Kidney (tissue), 14 donors: Measurements from ENCODE around the gene ELAVL2. TPM values are rescaled to one million over a fixed set of nuclear protein-coding genes. Genes with fewer than 3 reads are reported as not detected.

Experiments
- DNase-seq, 5 donors: peaks; one replicate each; pipeline ENCODE4 v3.0.0-alpha.2; 2013 to 2020
- FAIRE-seq: peaks from 2 replicates; lab custom pipeline; 2012; peaks lifted over from hg19 to GRCh38; lab: Jason Lieb, UNC
- H3K27ac ChIP-seq, 2 donors: one replicate each; pipeline ENCODE4 v1.7.0; 2013; ENCODE audit warnings: low read depth in 2 of 2, low read length in 2 of 2, inconsistent platforms in 1 of 2
- H3K27me3 ChIP-seq: one replicate; pipeline ENCODE4 v1.7.1; 2013; ENCODE audit warnings: low read length, inconsistent platforms; ENCODE audit not compliant: control insufficient read depth, insufficient read depth
- H3K36me3 ChIP-seq, 3 donors: one replicate each; pipeline versions ENCODE4 v1.7.0 to v1.7.1; 2013; ENCODE audit warnings: low read length in 3 of 3, control low read depth in 1 of 3, inconsistent platforms in 1 of 3; ENCODE audit not compliant: insufficient read depth in 3 of 3, control insufficient read depth in 2 of 3
- H3K4me1 ChIP-seq, 3 donors: one replicate each; pipeline versions ENCODE4 v1.7.0 to v1.7.1; 2013; ENCODE audit warnings: low read length in 3 of 3, inconsistent platforms in 1 of 3, low read depth in 1 of 3; ENCODE audit not compliant: control insufficient read depth in 2 of 3, insufficient read depth in 2 of 3
- H3K4me3 ChIP-seq, 3 donors: one replicate each; pipeline versions ENCODE4 v1.7.0 to v1.8.1; 2013; ENCODE audit warnings: low read length in 3 of 3, control low read depth in 1 of 3, inconsistent platforms in 1 of 3
- H3K9ac ChIP-seq, 3 donors: one replicate each; pipeline versions ENCODE4 v1.7.0 to v1.7.1; 2013; ENCODE audit warnings: low read length in 3 of 3, control low read depth in 1 of 3, inconsistent platforms in 1 of 3
- H3K9me3 ChIP-seq, 3 donors: one replicate each; pipeline versions ENCODE4 v1.7.0 to v1.7.1; 2013; ENCODE audit warnings: low read length in 3 of 3, control low read depth in 1 of 3, inconsistent platforms in 1 of 3; ENCODE audit not compliant: control insufficient read depth in 2 of 3, insufficient read depth in 1 of 3
- intact Hi-C: fragments of 100-400 bp; cut with DNase I; formaldehyde crosslinking; loops from one replicate; pipeline ENCODE4 v1.11.1; 2022
- polyA plus RNA-seq: library from polyadenylated mRNA; stranded (reverse); fragments of 350-450 nt; fragmentation: Illumina TruSeq; extraction: RNeasy Lipid Tissue Mini Kit (QIAGEN cat#74804); gene quantifications from one replicate; pipeline ENCODE4 v1.2.3, GENCODE V29; 2014; ENCODE audit warnings: low read depth, low replicate concordance; ENCODE audit not compliant: insufficient read depth
- total RNA-seq: library from RNA; stranded (reverse); fragmentation: NEBNext Ultra II Directional; extraction: Animal tissue kit (Norgen Biotek cat#: 25700); gene quantifications from one replicate; pipeline ENCODE4 v1.2.1, GENCODE V29; 2021
- TF ChIP-seq, protein P1 (sequence below): IDR thresholded peaks from 3 replicates; pipeline ENCODE4 v1.5.1; 2012; ENCODE audit warnings: mild to moderate bottlenecking, moderate library complexity, borderline replicate concordance; ENCODE audit not compliant: insufficient read depth; ENCODE audit errors: extremely low read depth
- donor health status: control.
- donor health status: control.
- donor health status: control.
- donor health status: control.
- donor health status: control.
- donor health status: DM: yes; HTN: yes; CAD: no.
- donor health status: Normal renal cell carcinoma (clear cell type).

The ELAVL2 gene
- total and polyA plus RNA-seq, 2 donors from 2014 or later, result 0.19 to 0.35 TPM

DNA sequence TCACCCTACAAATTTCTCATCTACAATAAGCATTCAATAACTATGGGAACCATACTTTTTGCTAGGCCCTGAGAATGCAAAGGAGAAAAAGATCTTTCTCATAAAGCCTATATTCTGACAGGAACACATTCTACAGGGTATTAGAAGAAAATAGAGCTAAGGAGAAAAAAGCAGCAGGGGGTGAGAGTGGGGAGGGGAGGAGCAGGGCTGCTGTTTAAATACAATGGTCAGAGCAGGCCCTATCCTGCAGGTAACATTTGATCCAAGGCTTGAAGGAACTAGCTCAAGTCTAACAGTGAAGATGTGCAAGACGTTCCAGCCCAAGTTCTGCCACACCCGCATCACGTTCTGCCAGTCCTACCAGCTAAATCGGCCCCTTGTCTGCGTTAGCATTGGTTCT lies 89.7 kb downstream of the ELAVL2 start:
- FAIRE-seq, result no peak
- Histone ChIP-seq H3K9ac (no peak overlapping the region), H3K36me3 (no peaks in the 10 kb centered on the region), H3K4me1 (no peaks in the 10 kb centered on the region), H3K27me3 (no peaks in the 10 kb centered on the region), H3K4me3 (no peak overlapping the region), H3K27ac (no peak overlapping the region), H3K9me3 (no peaks in the 10 kb centered on the region)
- intact Hi-C loops, result no loop called here
- TF ChIP-seq, protein P1, sequence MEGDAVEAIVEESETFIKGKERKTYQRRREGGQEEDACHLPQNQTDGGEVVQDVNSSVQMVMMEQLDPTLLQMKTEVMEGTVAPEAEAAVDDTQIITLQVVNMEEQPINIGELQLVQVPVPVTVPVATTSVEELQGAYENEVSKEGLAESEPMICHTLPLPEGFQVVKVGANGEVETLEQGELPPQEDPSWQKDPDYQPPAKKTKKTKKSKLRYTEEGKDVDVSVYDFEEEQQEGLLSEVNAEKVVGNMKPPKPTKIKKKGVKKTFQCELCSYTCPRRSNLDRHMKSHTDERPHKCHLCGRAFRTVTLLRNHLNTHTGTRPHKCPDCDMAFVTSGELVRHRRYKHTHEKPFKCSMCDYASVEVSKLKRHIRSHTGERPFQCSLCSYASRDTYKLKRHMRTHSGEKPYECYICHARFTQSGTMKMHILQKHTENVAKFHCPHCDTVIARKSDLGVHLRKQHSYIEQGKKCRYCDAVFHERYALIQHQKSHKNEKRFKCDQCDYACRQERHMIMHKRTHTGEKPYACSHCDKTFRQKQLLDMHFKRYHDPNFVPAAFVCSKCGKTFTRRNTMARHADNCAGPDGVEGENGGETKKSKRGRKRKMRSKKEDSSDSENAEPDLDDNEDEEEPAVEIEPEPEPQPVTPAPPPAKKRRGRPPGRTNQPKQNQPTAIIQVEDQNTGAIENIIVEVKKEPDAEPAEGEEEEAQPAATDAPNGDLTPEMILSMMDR, result no peak
- no peak for DNase-seq

DNA sequence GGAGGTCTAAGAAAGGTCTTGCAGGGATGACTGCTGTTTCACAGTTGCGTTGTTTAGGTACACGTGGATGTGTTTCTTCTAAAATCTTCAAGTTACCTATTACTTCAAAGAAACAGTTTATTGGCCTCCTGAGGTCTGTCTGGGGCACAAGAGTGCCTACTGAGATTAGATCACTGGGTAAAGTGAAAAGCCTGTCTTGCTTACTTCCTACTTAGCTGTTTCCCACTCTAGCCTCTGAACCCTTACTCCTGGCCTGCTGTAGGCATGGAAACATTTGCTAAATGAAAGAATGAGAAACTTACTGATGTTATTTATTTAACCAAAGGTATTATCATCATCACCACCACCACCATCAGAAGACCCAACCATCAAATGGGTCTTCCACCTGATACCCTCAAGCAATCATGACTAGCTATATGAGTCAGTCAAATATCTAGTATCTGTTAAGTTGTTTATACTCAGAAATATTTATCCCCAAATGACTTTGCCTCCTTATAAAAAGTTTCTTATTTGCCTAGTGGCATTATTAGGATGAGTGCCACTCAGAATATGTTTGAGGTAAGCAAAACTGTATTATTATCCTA lies 92.5 kb downstream of the ELAVL2 start:
- TF ChIP-seq, protein P1, result no peak
- no peaks in the 10 kb centered on the region for H3K4me1 ChIP-seq
- H3K27ac ChIP-seq, result no peak overlapping the region
- no peak overlapping the region for H3K4me3 ChIP-seq
- no peaks in the 10 kb centered on the region for H3K27me3 ChIP-seq
- no peaks in the 10 kb centered on the region for H3K36me3 ChIP-seq
- H3K9me3 ChIP-seq, result no peaks in the 10 kb centered on the region
- intact Hi-C loops, result no loop called here
- H3K9ac ChIP-seq, result no peak overlapping the region
- FAIRE-seq (no peak), DNase-seq (no peak)

DNA sequence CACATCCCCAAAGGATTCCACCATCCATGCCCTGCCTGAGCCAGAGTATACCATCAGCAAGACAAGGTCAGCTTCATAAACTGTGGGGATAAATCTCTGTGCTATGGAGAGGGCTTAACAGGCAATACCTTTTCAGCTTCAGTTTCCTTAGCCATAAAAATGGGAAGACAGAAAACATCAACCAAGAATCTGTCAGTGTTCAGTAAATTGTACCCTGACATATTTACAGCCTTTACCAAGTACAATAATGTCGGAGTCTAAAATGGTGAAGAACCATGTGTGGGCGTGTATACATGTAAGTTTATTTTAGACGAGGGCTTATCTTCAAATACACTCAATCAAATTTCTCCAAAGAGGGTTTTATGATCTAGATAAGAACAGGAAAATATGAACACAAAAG lies 94.7 kb downstream of the ELAVL2 start:
- Histone ChIP-seq H3K27ac (no peak overlapping the region), H3K36me3 (no peaks in the 10 kb centered on the region), H3K9ac (no peak overlapping the region), H3K27me3 (no peaks in the 10 kb centered on the region), H3K9me3 (no peaks in the 10 kb centered on the region), H3K4me1 (no peaks in the 10 kb centered on the region), H3K4me3 (no peak overlapping the region)
- FAIRE-seq, result no peak
- DNase-seq, result peak in 3 of 5 donors; percentile 38 to 87 (median 77)
- intact Hi-C loops, result no loop called here
- TF ChIP-seq, protein P1, result no peak

DNA sequence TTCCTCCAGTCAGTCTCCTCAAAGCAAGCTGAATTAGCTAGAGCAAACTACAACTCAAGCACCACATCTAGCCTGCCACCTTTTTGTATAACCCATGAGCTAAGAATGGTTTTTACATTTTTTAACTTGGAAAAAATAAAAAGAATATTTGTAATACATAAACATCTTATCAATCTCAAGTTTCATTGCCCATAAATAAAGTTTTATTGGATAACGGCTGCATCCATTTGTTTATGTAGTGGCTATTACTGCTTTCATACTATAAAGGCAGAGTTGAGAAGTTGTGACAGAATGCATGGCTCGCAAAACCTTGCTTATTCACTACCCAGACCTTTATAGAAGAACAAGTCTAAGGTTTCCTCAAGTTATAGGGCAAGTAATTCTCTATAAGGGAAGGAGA lies 95.7 kb downstream of the ELAVL2 start:
- no peak for FAIRE-seq
- Histone ChIP-seq H3K9ac (no peak overlapping the region), H3K4me3 (no peak overlapping the region), H3K4me1 (no peaks in the 10 kb centered on the region), H3K27ac (no peak overlapping the region), H3K9me3 (no peaks in the 10 kb centered on the region), H3K36me3 (no peaks in the 10 kb centered on the region), H3K27me3 (no peaks in the 10 kb centered on the region)
- intact Hi-C loops, result no loop called here
- no peak for DNase-seq
- TF ChIP-seq, protein P1, result no peak
